NCI-H146 treated with DMSO at 0.1 percent for 48 hours (cell line): ENCODE results near the gene GRIA3.
"Not testable (repeated sequence)": the region's sequence is repeated elsewhere in the genome, so short reads cannot be mapped to it uniquely, and the experiment has no call there.

Experiments
- DNase-seq: peaks from one replicate; lab custom pipeline; 2025; ENCODE audit not compliant: unreplicated experiment; lab: John Stamatoyannopoulos, UW

The GRIA3 gene

DNA sequence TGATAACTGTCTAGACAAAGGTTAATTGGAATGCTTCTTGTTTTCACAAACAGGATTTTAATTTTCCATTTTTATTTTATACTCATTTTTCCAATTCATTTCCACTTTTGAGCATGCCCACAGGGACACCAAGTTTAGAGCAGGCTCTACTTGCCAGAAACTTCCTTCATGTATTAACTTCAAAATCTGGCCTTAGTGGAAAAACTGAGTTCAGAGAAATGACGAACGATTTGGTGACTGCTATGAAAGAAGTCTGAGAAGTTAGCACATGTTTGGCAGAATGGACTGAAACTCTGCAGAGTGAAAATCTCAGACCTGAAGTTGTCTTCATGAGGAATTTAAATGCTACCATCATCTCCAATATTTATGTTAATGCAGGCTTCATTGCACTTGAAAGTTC, 334.7 kb downstream of the GRIA3 start:
- no peak for DNase-seq

DNA sequence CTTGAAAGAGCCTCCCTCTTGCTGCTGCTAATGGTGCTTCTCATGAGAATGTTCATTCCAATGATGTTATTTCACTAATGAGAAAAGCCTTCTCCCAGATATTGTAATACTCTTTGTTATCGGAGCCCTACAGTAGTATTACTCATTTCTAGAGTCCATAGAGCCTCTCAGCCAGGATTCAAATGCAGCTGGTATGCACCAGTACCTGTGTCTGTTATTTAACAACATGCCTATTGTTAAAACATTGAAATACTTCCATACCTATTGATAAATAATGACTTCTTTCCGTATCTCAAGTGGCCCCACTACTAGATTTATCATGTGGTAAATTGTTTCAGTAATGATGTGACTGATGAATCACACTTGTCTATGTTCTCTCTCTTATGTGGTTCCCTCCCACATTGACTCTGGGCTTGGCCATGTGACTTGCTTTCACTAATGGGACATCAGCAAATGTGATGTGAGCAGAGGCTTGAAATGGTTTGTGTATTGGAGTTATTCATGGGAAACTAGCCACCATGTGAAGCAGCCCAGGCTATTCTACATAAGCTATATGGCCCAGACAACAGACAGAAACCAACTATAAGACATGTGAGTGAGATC, 341.1 kb downstream of the GRIA3 start:
- no peak for DNase-seq

DNA sequence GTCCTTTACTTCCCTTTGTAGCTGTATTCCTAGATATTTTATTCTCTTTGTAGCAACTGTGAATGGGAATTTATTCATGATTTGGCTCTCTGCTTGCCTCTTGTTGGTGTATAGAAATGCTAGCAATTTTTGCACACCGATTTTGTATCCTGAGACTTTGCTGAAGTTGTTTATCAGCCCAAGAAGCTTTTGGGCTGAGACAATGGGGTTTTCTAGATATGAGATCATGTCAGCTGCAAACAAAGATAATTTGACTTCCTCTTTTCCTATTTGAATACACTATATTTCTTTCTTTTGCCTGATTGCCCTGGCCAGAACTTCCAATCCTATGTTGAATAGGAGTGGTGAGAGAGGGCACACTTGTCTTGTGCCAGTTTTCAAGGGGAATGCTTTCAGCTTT, 346.6 kb downstream of the GRIA3 start:
- not testable (repeated sequence) for DNase-seq
